GM12878 (cell line): Measurements from ENCODE around the gene PSMD13. TPM values are rescaled to one million over a fixed set of nuclear protein-coding genes. Genes with fewer than 3 reads are reported as not detected.
A peak's percentile ranks its signal among the peaks of the same experiment; 100 is the strongest.

Source experiments
- CEBPB ChIP-seq, 2 experiments: fragments of 150-350 bp in 1 of 2; IDR thresholded peaks; 2 replicates each; pipeline ENCODE4 v1.6.1; 2012 to 2014; ENCODE audit warnings: low read depth in 2 of 2, low read length in 2 of 2, borderline replicate concordance in 1 of 2, inconsistent platforms in 1 of 2
- FOXK2 ChIP-seq: fragments of 450-650 bp; IDR thresholded peaks from 2 replicates; pipeline ENCODE4 v1.6.1; 2017; ENCODE audit warnings: mild to moderate bottlenecking, moderate library complexity
- IRF4 ChIP-seq: IDR thresholded peaks from 2 replicates; pipeline ENCODE4 v1.6.1; 2011; ENCODE audit warnings: low read depth, low read length
- RAD21 ChIP-seq: IDR thresholded peaks from 2 replicates; pipeline ENCODE4 v1.6.1; 2011; ENCODE audit warnings: mild to moderate bottlenecking, low read depth, low read length, moderate library complexity; ENCODE audit not compliant: insufficient read depth
- REST ChIP-seq: IDR thresholded peaks from 2 replicates; pipeline ENCODE4 v1.6.1; 2012; ENCODE audit warnings: mild to moderate bottlenecking, low read depth, low read length
- SIN3A ChIP-seq: IDR thresholded peaks from 2 replicates; pipeline ENCODE4 v1.6.1; 2012; ENCODE audit warnings: low read depth, low read length, improper control_type of control experiment
- SMARCA5 ChIP-seq: fragments of 450-650 bp; IDR thresholded peaks from 2 replicates; pipeline ENCODE4 v1.6.1; 2017; ENCODE audit warnings: mild to moderate bottlenecking
- SUPT20H ChIP-seq: IDR thresholded peaks from 2 replicates; pipeline ENCODE4 v1.6.1; 2011; ENCODE audit warnings: low read depth, mild to moderate bottlenecking, low read length, moderate library complexity, borderline replicate concordance; ENCODE audit not compliant: control insufficient read depth
- TARDBP ChIP-seq: IDR thresholded peaks from 2 replicates; pipeline ENCODE4 v1.6.1; 2016; ENCODE audit warnings: borderline replicate concordance
- WRNIP1 ChIP-seq: IDR thresholded peaks from 2 replicates; pipeline ENCODE4 v1.6.1; 2011; ENCODE audit warnings: low read depth, low read length, improper control_type of control experiment, borderline replicate concordance
- ZBTB33 ChIP-seq: fragments of 450-650 bp; IDR thresholded peaks from 2 replicates; pipeline ENCODE4 v1.6.1; 2017; ENCODE audit warnings: mild to moderate bottlenecking
- ZNF207 ChIP-seq: fragments of 450-650 bp; IDR thresholded peaks from 2 replicates; pipeline ENCODE4 v1.6.1; 2014; ENCODE audit warnings: antibody characterized with exemption, mild to moderate bottlenecking, borderline replicate concordance
- ZNF622 ChIP-seq: fragments of 450-650 bp; IDR thresholded peaks from 2 replicates; pipeline ENCODE4 v1.6.1; 2017; ENCODE audit warnings: mild to moderate bottlenecking, inconsistent platforms
- ZZZ3 ChIP-seq: IDR thresholded peaks from 2 replicates; pipeline ENCODE4 v1.6.1; 2011; ENCODE audit warnings: low read depth; ENCODE audit not compliant: control insufficient read depth, insufficient read length
- polyA plus RNA-seq, 11 experiments: library from polyadenylated mRNA; depleted of rRNA in 4 of 11; unstranded in 6 of 11; stranded (reverse) in 5 of 11; fragments of >200 nt; fragmentation: Nextera tagmentation in 4 of 11; fragmentation: Illumina TruSeq in 1 of 11; extraction: Ambion mirVana in 4 of 11; extraction: Trizol in 1 of 11; gene quantifications; 1 replicate in 1 of 11; 2 replicates in 10 of 11; pipeline versions ENCODE4 v1.2.1 to v1.2.3, GENCODE V29; 2011 to 2016; ENCODE audit warnings: inconsistent platforms in 2 of 11, missing spikeins in 2 of 11, low read depth in 1 of 11
- total RNA-seq, 4 experiments: library from RNA; depleted of rRNA in 3 of 4; stranded (reverse); fragments of >200 nt in 3 of 4; fragmentation: Illumina TruSeq in 1 of 4; extraction: Trizol in 1 of 4; gene quantifications; 2 replicates each; pipeline versions ENCODE4 v1.2.1 to v1.2.3, GENCODE V29; 2013 to 2021
- TF ChIP-seq, protein P1 (sequence below): fragments of 450-650 bp; IDR thresholded peaks from 2 replicates; pipeline ENCODE4 v1.6.1; 2017; ENCODE audit warnings: antibody characterized with exemption, mild to moderate bottlenecking, moderate library complexity
- TF ChIP-seq, protein P2 (sequence below): IDR thresholded peaks from 2 replicates; pipeline ENCODE4 v1.6.1; 2012; ENCODE audit warnings: improper control_type of control experiment, low read depth, low read length; ENCODE audit not compliant: insufficient replicate concordance

The PSMD13 gene
- total and polyA plus RNA-seq, 10 of the 15 experiments (the other 5 are each of a cell fraction or from before 2014, with no cell fraction given), result 141 to 303 (median 177) TPM

DNA sequence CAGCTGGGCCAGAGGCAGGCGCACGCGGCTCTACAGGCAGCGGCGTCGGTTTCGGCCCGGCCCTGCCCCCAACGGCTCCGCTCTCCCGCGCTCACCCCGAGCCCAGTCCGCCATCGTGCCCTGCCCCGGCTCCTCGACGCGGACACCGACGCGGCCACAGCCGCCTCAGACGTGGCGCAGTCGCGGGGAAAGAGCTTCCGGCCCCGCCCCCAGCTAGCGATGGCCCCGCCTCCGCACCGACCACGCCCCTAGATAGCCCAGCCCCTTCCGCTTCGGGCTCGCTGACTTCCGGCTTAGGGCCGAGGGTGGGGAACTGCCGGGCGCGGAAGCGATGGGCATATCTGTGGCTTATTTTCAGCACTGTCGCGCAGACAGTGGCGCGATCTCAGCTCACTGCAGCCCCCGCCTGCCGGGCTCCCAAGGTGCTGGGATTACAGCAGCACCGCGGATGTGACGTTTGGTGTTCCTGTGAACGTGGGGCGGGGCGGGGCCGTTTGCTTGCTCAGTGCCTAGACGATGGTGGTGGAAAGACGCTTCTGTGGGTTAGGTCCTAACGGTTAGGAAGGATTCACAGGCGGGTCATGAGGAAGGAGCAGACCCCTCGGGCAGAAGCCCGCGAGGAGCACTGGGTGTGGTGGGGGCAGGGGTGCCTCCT lies 29.4 kb upstream of the PSMD13 start, which contains the start of the genes BET1L and RIC8A (continued):
- no peak for TF ChIP-seq ZBTB33
- TF ChIP-seq, protein P1, sequence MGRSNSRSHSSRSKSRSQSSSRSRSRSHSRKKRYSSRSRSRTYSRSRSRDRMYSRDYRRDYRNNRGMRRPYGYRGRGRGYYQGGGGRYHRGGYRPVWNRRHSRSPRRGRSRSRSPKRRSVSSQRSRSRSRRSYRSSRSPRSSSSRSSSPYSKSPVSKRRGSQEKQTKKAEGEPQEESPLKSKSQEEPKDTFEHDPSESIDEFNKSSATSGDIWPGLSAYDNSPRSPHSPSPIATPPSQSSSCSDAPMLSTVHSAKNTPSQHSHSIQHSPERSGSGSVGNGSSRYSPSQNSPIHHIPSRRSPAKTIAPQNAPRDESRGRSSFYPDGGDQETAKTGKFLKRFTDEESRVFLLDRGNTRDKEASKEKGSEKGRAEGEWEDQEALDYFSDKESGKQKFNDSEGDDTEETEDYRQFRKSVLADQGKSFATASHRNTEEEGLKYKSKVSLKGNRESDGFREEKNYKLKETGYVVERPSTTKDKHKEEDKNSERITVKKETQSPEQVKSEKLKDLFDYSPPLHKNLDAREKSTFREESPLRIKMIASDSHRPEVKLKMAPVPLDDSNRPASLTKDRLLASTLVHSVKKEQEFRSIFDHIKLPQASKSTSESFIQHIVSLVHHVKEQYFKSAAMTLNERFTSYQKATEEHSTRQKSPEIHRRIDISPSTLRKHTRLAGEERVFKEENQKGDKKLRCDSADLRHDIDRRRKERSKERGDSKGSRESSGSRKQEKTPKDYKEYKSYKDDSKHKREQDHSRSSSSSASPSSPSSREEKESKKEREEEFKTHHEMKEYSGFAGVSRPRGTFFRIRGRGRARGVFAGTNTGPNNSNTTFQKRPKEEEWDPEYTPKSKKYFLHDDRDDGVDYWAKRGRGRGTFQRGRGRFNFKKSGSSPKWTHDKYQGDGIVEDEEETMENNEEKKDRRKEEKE, result no peak
- 0 out of 2 replicates have a peak, but pooled peaks have one; percentile 42 for TF ChIP-seq SIN3A
- TF ChIP-seq, protein P2, sequence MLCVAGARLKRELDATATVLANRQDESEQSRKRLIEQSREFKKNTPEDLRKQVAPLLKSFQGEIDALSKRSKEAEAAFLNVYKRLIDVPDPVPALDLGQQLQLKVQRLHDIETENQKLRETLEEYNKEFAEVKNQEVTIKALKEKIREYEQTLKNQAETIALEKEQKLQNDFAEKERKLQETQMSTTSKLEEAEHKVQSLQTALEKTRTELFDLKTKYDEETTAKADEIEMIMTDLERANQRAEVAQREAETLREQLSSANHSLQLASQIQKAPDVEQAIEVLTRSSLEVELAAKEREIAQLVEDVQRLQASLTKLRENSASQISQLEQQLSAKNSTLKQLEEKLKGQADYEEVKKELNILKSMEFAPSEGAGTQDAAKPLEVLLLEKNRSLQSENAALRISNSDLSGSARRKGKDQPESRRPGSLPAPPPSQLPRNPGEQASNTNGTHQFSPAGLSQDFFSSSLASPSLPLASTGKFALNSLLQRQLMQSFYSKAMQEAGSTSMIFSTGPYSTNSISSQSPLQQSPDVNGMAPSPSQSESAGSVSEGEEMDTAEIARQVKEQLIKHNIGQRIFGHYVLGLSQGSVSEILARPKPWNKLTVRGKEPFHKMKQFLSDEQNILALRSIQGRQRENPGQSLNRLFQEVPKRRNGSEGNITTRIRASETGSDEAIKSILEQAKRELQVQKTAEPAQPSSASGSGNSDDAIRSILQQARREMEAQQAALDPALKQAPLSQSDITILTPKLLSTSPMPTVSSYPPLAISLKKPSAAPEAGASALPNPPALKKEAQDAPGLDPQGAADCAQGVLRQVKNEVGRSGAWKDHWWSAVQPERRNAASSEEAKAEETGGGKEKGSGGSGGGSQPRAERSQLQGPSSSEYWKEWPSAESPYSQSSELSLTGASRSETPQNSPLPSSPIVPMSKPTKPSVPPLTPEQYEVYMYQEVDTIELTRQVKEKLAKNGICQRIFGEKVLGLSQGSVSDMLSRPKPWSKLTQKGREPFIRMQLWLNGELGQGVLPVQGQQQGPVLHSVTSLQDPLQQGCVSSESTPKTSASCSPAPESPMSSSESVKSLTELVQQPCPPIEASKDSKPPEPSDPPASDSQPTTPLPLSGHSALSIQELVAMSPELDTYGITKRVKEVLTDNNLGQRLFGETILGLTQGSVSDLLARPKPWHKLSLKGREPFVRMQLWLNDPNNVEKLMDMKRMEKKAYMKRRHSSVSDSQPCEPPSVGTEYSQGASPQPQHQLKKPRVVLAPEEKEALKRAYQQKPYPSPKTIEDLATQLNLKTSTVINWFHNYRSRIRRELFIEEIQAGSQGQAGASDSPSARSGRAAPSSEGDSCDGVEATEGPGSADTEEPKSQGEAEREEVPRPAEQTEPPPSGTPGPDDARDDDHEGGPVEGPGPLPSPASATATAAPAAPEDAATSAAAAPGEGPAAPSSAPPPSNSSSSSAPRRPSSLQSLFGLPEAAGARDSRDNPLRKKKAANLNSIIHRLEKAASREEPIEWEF, result no peak
- TF ChIP-seq TARDBP, result no peak
- TF ChIP-seq ZNF622, result no peak
- TF ChIP-seq ZNF207, result peak; percentile 91; the same call in 1 of the 2 replicates
- no peak for TF ChIP-seq IRF4
- no peak for TF ChIP-seq WRNIP1
- TF ChIP-seq SUPT20H, result no peak
- no peak for TF ChIP-seq REST
- no peak for TF ChIP-seq ZZZ3
- peak; percentile 22 for TF ChIP-seq SMARCA5
- TF ChIP-seq CEBPB (IDR thresholded peaks at IDR 0.05; ENCODE audit: borderline replicate concordance in 1 of 2, low read depth in 2 of 2, low read length in 2 of 2), result no peak
- no peak for TF ChIP-seq RAD21
- no peak for TF ChIP-seq FOXK2
